HG03095 (cell line): ENCODE data around the gene FAIM2.

ENCODE experiments used
- ATAC-seq: cut with Tn5 transposase; IDR thresholded peaks from one replicate; pipeline ENCODE4 v1.9.1; 2021; ENCODE audit warnings: moderate library complexity; ENCODE audit not compliant: unreplicated experiment

Gene FAIM2

GRCh38 chr12:49939707-49940106 is 36.0 kb upstream of the FAIM2 start:
- no peak for ATAC-seq

DNA sequence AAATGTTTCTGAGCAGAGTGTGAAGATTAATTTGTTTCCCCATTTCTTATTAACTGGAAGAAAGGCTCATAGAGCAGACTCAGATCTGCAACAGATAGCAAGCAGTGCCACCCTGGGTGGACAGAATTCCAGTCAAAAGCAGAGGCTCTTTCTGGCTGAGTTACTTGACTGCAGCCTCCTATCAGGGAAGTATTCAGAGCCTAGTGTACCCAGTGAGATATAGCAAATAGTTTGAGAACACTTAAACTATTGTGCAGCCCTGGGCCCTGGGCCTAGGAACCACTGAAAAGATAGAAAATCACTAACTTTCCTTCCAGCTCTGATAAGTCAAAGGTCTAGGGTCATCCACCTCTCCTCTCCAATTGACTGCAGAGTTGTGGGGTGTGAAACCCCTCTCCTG is 35.6 kb upstream of the FAIM2 start:
- no peak for ATAC-seq

DNA sequence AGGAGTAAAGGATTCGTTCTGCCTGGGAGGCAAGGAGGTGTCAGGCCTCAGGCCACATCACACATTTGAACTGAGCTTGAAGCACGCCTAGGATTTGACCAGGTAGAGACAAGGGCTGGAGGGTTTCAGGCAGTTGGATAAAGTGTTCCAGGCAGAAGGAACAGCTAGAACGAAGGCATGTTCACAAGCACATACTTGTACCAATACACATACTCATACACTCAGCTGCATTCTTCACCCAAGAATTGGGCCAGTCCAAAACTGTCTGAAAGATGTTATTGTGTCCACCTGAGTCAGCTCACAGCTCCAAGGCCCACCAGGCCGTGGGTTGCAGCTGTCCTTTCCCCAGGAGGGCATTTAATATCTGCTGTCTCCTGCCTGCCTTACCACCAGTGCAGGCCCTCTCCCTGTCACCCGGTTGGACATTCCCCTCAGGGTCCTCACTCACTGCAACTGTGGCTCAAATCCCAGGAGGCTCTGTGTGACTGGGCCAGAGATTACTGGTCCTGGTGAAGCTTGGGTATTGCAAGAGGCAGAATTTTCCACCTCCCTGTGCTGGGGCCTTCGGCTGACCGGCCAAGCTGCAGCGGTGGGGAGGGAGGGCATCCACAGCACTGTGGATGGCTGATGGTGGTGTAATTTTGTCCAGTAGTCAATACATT is 34.1 kb upstream of the FAIM2 start:
- ATAC-seq: no peak

- no peak for ATAC-seq
Observed at GRCh38 chr12:49936925-49937324, 33.2 kb upstream of the FAIM2 start.

DNA sequence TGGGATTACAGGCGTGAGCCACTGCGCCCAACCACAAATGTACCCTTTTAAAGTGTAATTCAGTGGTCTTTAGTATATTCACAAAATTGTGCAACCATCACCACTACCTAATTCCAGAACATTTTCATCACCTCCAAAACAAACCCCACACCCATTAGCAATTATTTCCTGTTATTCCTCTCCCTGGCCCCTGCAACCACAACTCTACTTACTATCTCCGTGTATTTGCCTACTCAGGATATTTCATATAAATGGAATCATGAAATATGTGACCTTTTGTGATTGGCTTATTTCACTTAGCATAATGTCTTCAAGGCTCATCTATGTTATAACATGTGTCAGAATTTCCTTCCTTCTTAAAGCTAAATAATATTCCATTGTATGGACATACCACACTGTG is 30.8 kb upstream of the FAIM2 start:
- no peak for ATAC-seq

DNA sequence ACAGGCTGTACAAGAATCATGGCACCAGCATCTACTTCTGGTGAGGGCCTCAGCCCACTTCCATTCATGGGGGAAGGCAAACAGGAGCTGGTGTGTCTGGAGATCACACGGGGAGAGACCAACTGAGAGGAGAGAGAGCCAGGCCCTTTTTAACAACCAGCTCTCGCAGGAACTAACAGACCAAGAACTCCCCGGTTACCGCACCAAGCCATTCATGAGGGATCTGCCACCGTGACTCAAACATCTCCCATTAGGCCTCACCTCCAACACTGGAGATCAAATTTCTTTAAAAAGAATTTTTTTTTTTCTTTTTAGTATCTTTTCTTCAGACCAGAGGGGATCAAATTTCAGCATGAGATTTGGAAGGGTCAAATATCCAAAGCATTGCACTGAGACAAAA is 30.1 kb upstream of the FAIM2 start:
- no peak for ATAC-seq

- ATAC-seq: no peak
Observed at GRCh38 chr12:49932533-49933130, 28.9 kb upstream of the FAIM2 start.

DNA sequence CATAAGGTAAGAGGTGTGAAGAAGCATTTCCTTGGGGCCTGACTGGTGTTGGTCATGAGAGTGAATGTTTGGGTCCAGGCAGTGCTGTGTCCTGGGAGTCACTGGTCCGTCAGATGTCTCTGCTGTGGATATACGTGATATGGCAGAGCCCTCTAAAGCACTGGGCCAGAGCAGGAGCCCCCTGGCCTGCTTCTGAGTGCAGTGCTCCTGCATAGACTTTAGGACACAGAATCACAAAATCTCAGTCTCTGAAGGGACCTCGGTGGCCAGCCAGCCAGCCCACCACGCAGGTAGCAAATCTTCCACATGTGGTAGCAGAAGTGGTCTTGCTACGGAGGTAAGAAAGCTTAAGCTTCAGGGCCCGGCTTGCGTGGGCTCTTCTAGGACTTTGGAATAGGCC is 28.3 kb upstream of the FAIM2 start:
- no peak for ATAC-seq

GRCh38 chr12:49930515-49931288 is 27.0 kb upstream of the FAIM2 start:
- no peak for ATAC-seq

DNA sequence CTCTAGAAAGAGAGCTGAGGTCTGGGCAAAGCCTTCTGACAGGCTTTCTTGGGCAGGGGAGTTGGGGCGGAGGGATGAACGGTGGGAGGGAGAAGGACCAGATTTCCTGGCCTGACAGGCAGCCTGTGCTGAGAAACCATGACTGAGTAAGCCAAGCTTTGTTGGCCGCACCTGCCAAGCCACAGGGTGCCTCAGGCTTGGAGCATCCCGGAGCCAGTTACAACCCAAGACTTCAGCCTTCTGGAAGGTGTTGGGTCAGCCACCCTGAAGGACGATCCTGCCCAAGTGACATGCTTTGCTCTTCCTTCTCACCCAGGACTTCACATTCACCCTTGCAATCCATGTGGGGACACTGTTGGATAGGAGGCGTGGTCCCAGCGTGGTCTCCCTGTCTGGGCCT is 25.9 kb upstream of the FAIM2 start:
- no peak for ATAC-seq

GRCh38 chr12:49928471-49928870 is 24.8 kb upstream of the FAIM2 start:
- no peak for ATAC-seq

GRCh38 chr12:49925433-49926204 is 21.9 kb upstream of the FAIM2 start:
- ATAC-seq: no peak

- no peak for ATAC-seq
Observed at GRCh38 chr12:49924628-49925246, 21.0 kb upstream of the FAIM2 start.

DNA sequence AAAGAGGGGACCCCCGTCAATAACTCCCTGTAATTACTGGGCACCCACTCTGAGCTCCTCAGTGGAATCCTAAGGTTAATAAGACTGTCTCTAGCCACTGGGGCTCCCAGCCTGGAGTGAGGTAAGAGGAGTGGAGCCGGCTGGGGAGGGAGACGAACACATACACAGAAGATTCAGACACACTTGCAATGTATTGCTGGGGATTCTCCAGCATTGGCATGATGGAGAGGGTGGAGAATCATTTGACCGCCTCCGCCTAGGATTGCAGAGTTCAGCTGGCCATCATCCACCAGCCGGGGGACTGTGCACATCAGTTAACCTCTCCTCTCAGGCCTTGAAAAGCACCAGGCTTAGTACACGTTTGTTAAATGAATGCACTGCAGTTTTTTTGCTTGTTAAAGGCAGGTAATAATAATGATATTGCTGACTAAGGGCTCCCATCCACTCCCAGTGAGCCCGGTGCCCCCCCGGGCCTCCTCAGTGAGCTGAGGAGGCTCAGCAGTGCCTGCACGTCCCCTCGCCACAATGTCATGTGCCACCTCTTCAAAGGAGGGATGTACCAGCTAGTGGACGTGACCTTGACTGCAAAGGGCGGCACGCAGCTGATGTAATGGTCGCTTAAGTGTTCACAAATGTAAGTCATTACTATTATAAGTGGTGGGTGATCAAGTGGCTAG is 20.3 kb upstream of the FAIM2 start:
- ATAC-seq: no peak

DNA sequence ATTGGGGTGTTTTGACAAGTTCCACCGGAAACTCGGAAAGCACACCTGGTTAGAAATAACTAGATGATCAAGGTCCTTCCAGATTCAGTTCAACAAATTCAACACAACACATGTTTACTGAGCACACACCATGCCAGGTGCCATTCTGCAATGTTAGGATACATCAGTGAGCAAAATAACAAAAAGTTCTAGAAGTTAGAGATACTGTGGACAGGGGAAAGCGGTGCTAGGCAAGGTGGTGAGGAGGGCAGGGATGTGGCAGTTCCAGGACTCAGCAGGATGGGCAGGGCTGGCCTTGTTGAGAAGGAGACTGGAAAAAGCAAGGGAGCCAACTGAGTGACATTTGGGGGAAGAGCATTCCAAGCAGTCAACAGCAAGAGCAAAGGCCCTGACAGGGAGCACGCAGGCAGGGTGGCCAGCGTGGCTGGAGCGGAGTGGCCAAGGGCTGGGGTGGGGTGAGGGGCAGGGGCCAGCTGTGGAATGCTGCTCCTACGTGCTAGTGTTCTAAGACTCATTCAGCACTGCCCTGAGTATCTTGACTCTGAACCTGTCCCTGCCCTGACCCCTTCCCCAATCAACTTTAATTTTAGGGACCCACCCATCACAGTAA is 19.4 kb upstream of the FAIM2 start:
- ATAC-seq: no peak

DNA sequence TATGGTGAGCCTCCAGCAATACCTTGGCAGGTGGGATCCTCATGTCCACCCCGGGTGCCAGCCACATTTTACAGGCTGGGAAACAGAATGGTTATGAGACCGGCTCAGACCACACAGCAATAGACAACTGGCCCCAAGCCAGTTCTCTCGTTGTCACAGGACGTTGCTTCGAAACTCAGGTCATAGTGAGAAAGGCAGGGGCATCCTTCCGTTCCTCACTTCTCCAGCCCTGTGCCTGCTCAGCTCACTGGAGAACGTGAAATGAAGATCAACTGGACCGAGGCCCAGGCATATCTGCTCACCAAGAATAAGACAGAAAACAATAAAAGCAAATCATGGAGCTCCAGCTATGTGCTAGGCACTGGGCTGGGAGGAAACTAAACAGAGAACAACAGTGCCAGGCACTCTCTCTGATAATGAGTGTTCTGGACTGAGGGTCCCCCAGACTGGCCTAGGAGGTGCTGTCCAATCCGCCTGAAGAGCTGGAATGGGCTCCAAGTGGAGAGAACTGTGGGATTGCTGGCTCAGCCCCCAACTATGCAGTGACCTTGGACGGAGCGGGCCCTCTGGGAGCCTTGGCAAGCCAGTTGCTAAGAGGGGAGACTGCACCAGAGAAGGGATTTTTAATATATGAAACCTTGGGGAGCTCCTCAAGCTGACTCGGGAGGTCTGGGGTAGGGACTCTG is 18.8 kb upstream of the FAIM2 start:
- no peak for ATAC-seq

- no peak for ATAC-seq
Observed at GRCh38 chr12:49921936-49922335, 18.2 kb upstream of the FAIM2 start.

- no peak for ATAC-seq
Observed at GRCh38 chr12:49921299-49921698, 17.6 kb upstream of the FAIM2 start.

GRCh38 chr12:49920915-49921286 is 17.2 kb upstream of the FAIM2 start:
- ATAC-seq: no peak
